H9 (cell line): Measurements from ENCODE around the gene FGD5. TPM values are rescaled to one million over a fixed set of nuclear protein-coding genes. Genes with fewer than 3 reads are reported as not detected.

Experiments used
- DNase-seq: peaks from one replicate; pipeline ENCODE4 v3.0.0-alpha.2; 2017
- H2AFZ ChIP-seq: one replicate; pipeline ENCODE4 v1.6.1; 2013; ENCODE audit warnings: mild to moderate bottlenecking, low read length, control low read depth, moderate library complexity
- H2AK5ac ChIP-seq: 2 replicates; pipeline ENCODE4 v1.6.1; 2013; ENCODE audit warnings: low read length, control low read depth, mixed read lengths; ENCODE audit not compliant: insufficient read length
- H2BK120ac ChIP-seq: one replicate; pipeline ENCODE4 v1.6.1; 2013; ENCODE audit warnings: low read depth, mild to moderate bottlenecking, low read length, control low read depth, inconsistent platforms; ENCODE audit not compliant: poor library complexity, severe bottlenecking
- H2BK12ac ChIP-seq: 2 replicates; pipeline ENCODE4 v1.6.1; 2013; ENCODE audit warnings: low read length, control low read depth, mixed read lengths, low read depth; ENCODE audit not compliant: insufficient read length
- H2BK15ac ChIP-seq: 2 replicates; pipeline ENCODE4 v1.6.1; 2013; ENCODE audit warnings: low read depth, low read length, control low read depth
- H2BK20ac ChIP-seq: one replicate; pipeline ENCODE4 v1.6.1; 2013; ENCODE audit warnings: low read depth, mild to moderate bottlenecking, low read length, control low read depth, inconsistent platforms; ENCODE audit not compliant: poor library complexity, severe bottlenecking
- H2BK5ac ChIP-seq: 2 replicates; pipeline ENCODE4 v1.6.1; 2013; ENCODE audit warnings: low read length, control low read depth, mixed read lengths; ENCODE audit not compliant: insufficient read length
- H3K14ac ChIP-seq: 2 replicates; pipeline ENCODE4 v1.6.1; 2013; ENCODE audit warnings: low read length, control low read depth; ENCODE audit not compliant: insufficient read depth
- H3K18ac ChIP-seq: 2 replicates; pipeline ENCODE4 v1.6.1; 2013; ENCODE audit warnings: low read depth, mild to moderate bottlenecking, mixed read lengths, low read length, control low read depth; ENCODE audit not compliant: insufficient read length
- H3K23ac ChIP-seq: 2 replicates; pipeline ENCODE4 v1.6.1; 2013; ENCODE audit warnings: low read length, control low read depth, mixed read lengths, low read depth; ENCODE audit not compliant: insufficient read length
- H3K23me2 ChIP-seq: 2 replicates; pipeline ENCODE4 v1.6.1; 2013; ENCODE audit warnings: low read depth, mild to moderate bottlenecking, mixed read lengths, low read length, control low read depth; ENCODE audit not compliant: insufficient read length, poor library complexity, severe bottlenecking
- H3K27ac ChIP-seq: 2 replicates; pipeline ENCODE4 v1.5.1; 2013; ENCODE audit warnings: low read length, control low read depth, mixed read lengths, low read depth; ENCODE audit not compliant: insufficient read length
- H3K27me3 ChIP-seq: 2 replicates; pipeline ENCODE4 v1.6.1; 2013; ENCODE audit warnings: low read length, control low read depth, inconsistent platforms; ENCODE audit not compliant: insufficient read depth
- H3K4ac ChIP-seq: 2 replicates; pipeline ENCODE4 v1.6.1; 2013; ENCODE audit warnings: low read depth, mild to moderate bottlenecking, control low read depth, inconsistent platforms, low read length, moderate library complexity
- H3K4me1 ChIP-seq: 2 replicates; pipeline ENCODE4 v1.6.1; 2013; ENCODE audit warnings: low read length, control low read depth, inconsistent platforms; ENCODE audit not compliant: insufficient read depth
- H3K4me2 ChIP-seq: 2 replicates; pipeline ENCODE4 v1.6.1; 2013; ENCODE audit warnings: low read length, control low read depth, mixed read lengths; ENCODE audit not compliant: insufficient read length, insufficient read depth
- H3K56ac ChIP-seq: 2 replicates; pipeline ENCODE4 v1.6.1; 2013; ENCODE audit warnings: low read depth, mild to moderate bottlenecking, mixed read lengths, low read length, control low read depth; ENCODE audit not compliant: insufficient read length
- H3K79me1 ChIP-seq: 2 replicates; pipeline ENCODE4 v1.6.1; 2013; ENCODE audit warnings: low read depth, mild to moderate bottlenecking, moderate library complexity, low read length, control low read depth, inconsistent platforms; ENCODE audit not compliant: insufficient read depth, poor library complexity, severe bottlenecking
- H3K79me2 ChIP-seq: 2 replicates; pipeline ENCODE4 v1.6.1; 2013; ENCODE audit warnings: low read length, control low read depth, inconsistent platforms; ENCODE audit not compliant: insufficient read depth
- H3K9ac ChIP-seq: 2 replicates; pipeline ENCODE4 v1.6.1; 2013; ENCODE audit warnings: low read length, control low read depth, mixed read lengths; ENCODE audit not compliant: insufficient read length; ENCODE audit errors: extremely low read depth
- H3K9me3 ChIP-seq: one replicate; pipeline ENCODE4 v1.6.1; 2013; ENCODE audit warnings: low read depth, low read length, inconsistent platforms; ENCODE audit not compliant: control insufficient read depth
- H3T11ph ChIP-seq: one replicate; pipeline ENCODE4 v1.6.1; 2013; ENCODE audit warnings: mild to moderate bottlenecking, low read length, control low read depth, inconsistent platforms
- H4K20me1 ChIP-seq: one replicate; pipeline ENCODE4 v1.6.1; 2013; ENCODE audit not compliant: control insufficient read depth, insufficient read length, insufficient read depth
- H4K5ac ChIP-seq: 2 replicates; pipeline ENCODE4 v1.6.1; 2013; ENCODE audit warnings: low read depth, mild to moderate bottlenecking, mixed read lengths, low read length, control low read depth; ENCODE audit not compliant: insufficient read length
- H4K8ac ChIP-seq: replicated peaks from 2 replicates; pipeline ENCODE4 v1.6.1; 2013; ENCODE audit warnings: low read length, control low read depth, mixed read lengths, low read depth; ENCODE audit not compliant: insufficient read length
- H4K91ac ChIP-seq: 2 replicates; pipeline ENCODE4 v1.6.1; 2013; ENCODE audit warnings: low read depth, mild to moderate bottlenecking, moderate library complexity, mixed read lengths, low read length, control low read depth; ENCODE audit not compliant: insufficient read length
- H3K27ac Mint-ChIP-seq, 3 experiments: 2 replicates in 2 of 3; 3 replicates in 1 of 3; pipeline ENCODE4 v1.8.0; 2020 to 2021; ENCODE audit warnings: mixed read lengths in 3 of 3, mild to moderate bottlenecking in 1 of 3, moderate library complexity in 1 of 3
- H3K27me3 Mint-ChIP-seq: 2 replicates; pipeline ENCODE4 v1.8.0; 2021; ENCODE audit warnings: low read depth, mild to moderate bottlenecking, moderate library complexity, mixed read lengths
- H3K36me3 Mint-ChIP-seq, 3 experiments: 2 replicates in 2 of 3; 3 replicates in 1 of 3; pipeline ENCODE4 v1.8.0; 2020 to 2021; ENCODE audit warnings: low read depth in 3 of 3, mixed read lengths in 3 of 3; ENCODE audit not compliant: insufficient read depth in 1 of 3
- H3K4me1 Mint-ChIP-seq, 2 experiments: 2 replicates each; pipeline ENCODE4 v1.8.0; 2020; ENCODE audit warnings: mixed read lengths in 2 of 2
- H3K4me3 Mint-ChIP-seq, 2 experiments: 2 replicates in 1 of 2; 3 replicates in 1 of 2; pipeline ENCODE4 v1.8.0; 2020 to 2021; ENCODE audit warnings: mild to moderate bottlenecking in 2 of 2, mixed read lengths in 2 of 2, moderate library complexity in 1 of 2
- H3K9me3 Mint-ChIP-seq, 2 experiments: 2 replicates in 1 of 2; 3 replicates in 1 of 2; pipeline ENCODE4 v1.8.0; 2020; ENCODE audit warnings: mild to moderate bottlenecking in 2 of 2, mixed read lengths in 2 of 2, moderate library complexity in 1 of 2
- WGBS: extraction: QIAGEN DNeasy Blood & Tissue Kit; methylation state at CpG from one replicate; pipeline ENCODE4 v1.1.7; 2013; ENCODE audit warnings: missing lambda C conversion rate, low lambda C conversion rate, mixed read lengths; ENCODE audit not compliant: insufficient read length; ENCODE audit errors: extremely low coverage; 5-methylcytosine and 5-hydroxymethylcytosine counted together
- total RNA-seq: library from RNA; stranded (reverse); gene quantifications from 2 replicates; pipeline ENCODE4 v1.2.1, GENCODE V29; 2021
- TF ChIP-seq, protein P1 (sequence below): fragments of 200-600 bp; sonication (generic); conservative IDR thresholded peaks from 3 replicates; pipeline ENCODE4 v1.8.0; 2021; ENCODE audit warnings: antibody characterized with exemption, mild to moderate bottlenecking

Gene FGD5
- total RNA-seq, 1 experiment from 2014 or later, result 7.8 TPM

DNA sequence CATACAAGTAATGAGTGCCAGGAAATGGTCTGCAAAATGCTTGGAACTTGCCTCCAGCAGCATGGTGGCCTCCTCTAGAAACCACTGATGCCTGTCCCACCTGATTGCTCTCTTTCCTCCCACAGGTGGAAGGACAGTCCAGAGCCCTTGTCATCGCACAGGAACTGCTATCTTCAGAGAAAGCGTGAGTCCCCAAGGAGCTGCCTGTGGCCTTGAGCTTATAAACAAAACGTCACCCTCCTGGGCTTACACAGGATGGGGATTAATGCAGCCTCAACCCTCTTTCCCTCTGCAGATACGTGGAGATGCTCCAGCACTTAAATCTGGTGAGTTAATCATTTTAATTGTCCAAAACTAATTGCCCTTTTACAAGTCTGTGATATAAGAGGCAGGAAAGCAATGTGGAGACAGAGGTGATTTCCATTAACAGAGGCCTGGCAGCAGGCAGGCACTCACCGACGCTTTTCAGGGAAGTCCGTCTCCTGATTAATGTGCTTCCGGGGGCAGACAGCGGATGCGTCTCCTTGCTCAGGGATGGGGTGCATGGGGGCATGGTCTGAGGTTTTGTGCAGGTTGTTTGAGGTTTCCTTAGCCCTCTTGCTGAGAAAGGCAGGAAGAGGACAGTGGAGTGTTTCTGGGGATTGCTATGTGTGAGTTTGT, 61.8 kb downstream of the FGD5 start:
- H2AFZ ChIP-seq, result no peak overlapping the region
- H3K4me1 ChIP-seq, result peaks cover 4% of the 10 kb centered on the region; the same call in 1 of the 2 replicates
- Mint-ChIP-seq H3K27me3 (peaks cover 2% of the 10 kb centered on the region; the same call in 1 of the 2 replicates), H3K27ac (peak overlapping the region in 2 of 3 experiments; percentile 28 to 79; a peak in 2 of 7 replicates), H3K4me1 (peaks cover 22% of the 10 kb centered on the region in 2 experiments), H3K36me3 (no peaks in the 10 kb centered on the region; a peak in 1 of 7 replicates), H3K9me3 (no peaks in the 10 kb centered on the region), H3K4me3 (no peak overlapping the region)
- no peak overlapping the region for H4K5ac ChIP-seq
- no peak overlapping the region for H3K23ac ChIP-seq
- H3K9ac ChIP-seq, result no peak overlapping the region
- H3K14ac ChIP-seq, result peak overlapping the region; percentile 44; the same call in 1 of the 2 replicates
- no peak overlapping the region for H3K4ac ChIP-seq
- TF ChIP-seq, protein P1, sequence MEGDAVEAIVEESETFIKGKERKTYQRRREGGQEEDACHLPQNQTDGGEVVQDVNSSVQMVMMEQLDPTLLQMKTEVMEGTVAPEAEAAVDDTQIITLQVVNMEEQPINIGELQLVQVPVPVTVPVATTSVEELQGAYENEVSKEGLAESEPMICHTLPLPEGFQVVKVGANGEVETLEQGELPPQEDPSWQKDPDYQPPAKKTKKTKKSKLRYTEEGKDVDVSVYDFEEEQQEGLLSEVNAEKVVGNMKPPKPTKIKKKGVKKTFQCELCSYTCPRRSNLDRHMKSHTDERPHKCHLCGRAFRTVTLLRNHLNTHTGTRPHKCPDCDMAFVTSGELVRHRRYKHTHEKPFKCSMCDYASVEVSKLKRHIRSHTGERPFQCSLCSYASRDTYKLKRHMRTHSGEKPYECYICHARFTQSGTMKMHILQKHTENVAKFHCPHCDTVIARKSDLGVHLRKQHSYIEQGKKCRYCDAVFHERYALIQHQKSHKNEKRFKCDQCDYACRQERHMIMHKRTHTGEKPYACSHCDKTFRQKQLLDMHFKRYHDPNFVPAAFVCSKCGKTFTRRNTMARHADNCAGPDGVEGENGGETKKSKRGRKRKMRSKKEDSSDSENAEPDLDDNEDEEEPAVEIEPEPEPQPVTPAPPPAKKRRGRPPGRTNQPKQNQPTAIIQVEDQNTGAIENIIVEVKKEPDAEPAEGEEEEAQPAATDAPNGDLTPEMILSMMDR, result no peak
- no peaks in the 10 kb centered on the region for H3K79me1 ChIP-seq
- no peak overlapping the region for H2BK120ac ChIP-seq
- no peak overlapping the region for H3K4me2 ChIP-seq
- no peaks in the 10 kb centered on the region for H3K9me3 ChIP-seq
- H3K79me2 ChIP-seq, result no peaks in the 10 kb centered on the region
- no peak overlapping the region for H3T11ph ChIP-seq
- no peak overlapping the region for H4K91ac ChIP-seq
- no peak for DNase-seq
- H2BK5ac ChIP-seq, result no peak overlapping the region
- H3K23me2 ChIP-seq, result no peaks in the 10 kb centered on the region
- no peak overlapping the region for H2AK5ac ChIP-seq
- H2BK20ac ChIP-seq, result no peak overlapping the region
- no peaks in the 10 kb centered on the region for H3K27me3 ChIP-seq
- H4K20me1 ChIP-seq, result no peaks in the 10 kb centered on the region
- no peak overlapping the region for H2BK12ac ChIP-seq
- no peak overlapping the region for H3K18ac ChIP-seq
- H3K56ac ChIP-seq, result no peak overlapping the region
- no CpG with 5 or more reads among the region's 10 CpGs for WGBS
- no peak overlapping the region for H3K27ac ChIP-seq
- no peak overlapping the region for H4K8ac ChIP-seq
- H2BK15ac ChIP-seq, result no peak overlapping the region
